A673 (cell line): Measurements from ENCODE around the gene MBD5.

ENCODE experiments used
- CTCF ChIP-seq: fragments of 300-800, 200-600 bp; sonication (generic); conservative IDR thresholded peaks from 2 replicates; pipeline ENCODE4 v1.5.1; 2017; ENCODE audit warnings: low read depth, mild to moderate bottlenecking, antibody characterized with exemption, low read length, moderate library complexity, mixed read lengths
- EZH2 ChIP-seq: fragments of 200-600 bp; sonication (generic); IDR thresholded peaks from 2 replicates; pipeline ENCODE4 v1.6.1; 2017; ENCODE audit warnings: borderline replicate concordance, low read depth, mild to moderate bottlenecking, mixed read lengths, antibody characterized with exemption, low read length; ENCODE audit not compliant: poor library complexity, severe bottlenecking

- no peak for TF ChIP-seq CTCF
- TF ChIP-seq EZH2, result no peak
These were observed 103.4 kb downstream of the MBD5 start for GRCh38 chr2:148124271-148124670.
